Measurements from ENCODE around the gene TACC2. TPM values are rescaled to one million over a fixed set of nuclear protein-coding genes. Genes with fewer than 3 reads are reported as not detected.

Gene TACC2
- total and polyA plus RNA-seq, 8 donors, result 17.9 to 43.6 (median 23.6) TPM

GRCh38 chr10:122078965-122079795 is 90.2 kb downstream of the TACC2 start:
- no peak for TF ChIP-seq CTCF (IDR thresholded peaks at IDR 0.05)
- intact Hi-C loops (cut with DNase I), result no loop called here
- H3K27ac ChIP-seq, result no peak overlapping the region
- no peaks in the 10 kb centered on the region for H3K36me3 ChIP-seq
- no peaks in the 10 kb centered on the region for H3K9me3 ChIP-seq
- no peaks in the 10 kb centered on the region for H3K4me1 ChIP-seq
- ATAC-seq (no peak), FAIRE-seq (no peak), DNase-seq (no peak)
- no peak overlapping the region for H3K4me3 ChIP-seq
- no peaks in the 10 kb centered on the region for H3K27me3 ChIP-seq
- 77% methylated on average over 13 of the region's 13 CpGs for WGBS, 2 donors

- WGBS, 2 donors, result 88 to 89% methylated on average over 21 of the region's 21 CpGs
- Histone ChIP-seq H3K27me3 (no peaks in the 10 kb centered on the region), H3K4me1 (no peaks in the 10 kb centered on the region), H3K36me3 (no peaks in the 10 kb centered on the region), H3K9me3 (no peaks in the 10 kb centered on the region), H3K4me3 (no peak overlapping the region), H3K27ac (no peak overlapping the region)
- TF ChIP-seq CTCF (IDR thresholded peaks at IDR 0.05), result no peak
- no peak for FAIRE-seq
- intact Hi-C loops (cut with DNase I), result no loop called here
- DNase-seq, result no peak
- ATAC-seq, result no peak
Observed at GRCh38 chr10:122082616-122083477, 93.9 kb downstream of the TACC2 start.

- no peak for TF ChIP-seq CTCF (IDR thresholded peaks at IDR 0.05)
- H3K9me3 ChIP-seq, result no peaks in the 10 kb centered on the region
- H3K36me3 ChIP-seq, result no peaks in the 10 kb centered on the region
- H3K4me1 ChIP-seq, result no peaks in the 10 kb centered on the region
- no peak for ATAC-seq
- H3K4me3 ChIP-seq, result no peak overlapping the region
- no peak for DNase-seq
- H3K27ac ChIP-seq, result no peak overlapping the region
- H3K27me3 ChIP-seq, result no peaks in the 10 kb centered on the region
- intact Hi-C loops (cut with DNase I), result no loop called here
- FAIRE-seq, result no peak
- 88 to 90% methylated on average over 9 of the region's 9 CpGs for WGBS, 2 donors
Observed at GRCh38 chr10:122083478-122084025, 94.6 kb downstream of the TACC2 start.

- H3K9me3 ChIP-seq, result no peaks in the 10 kb centered on the region
- TF ChIP-seq CTCF (IDR thresholded peaks at IDR 0.05), result no peak
- intact Hi-C loops (cut with DNase I), result no loop called here
- DNase-seq, result no peak
- H3K4me1 ChIP-seq, result no peaks in the 10 kb centered on the region
- H3K27me3 ChIP-seq, result no peaks in the 10 kb centered on the region
- WGBS, 2 donors, result 88 to 89% methylated on average over 15 of the region's 15 CpGs
- no peak overlapping the region for H3K4me3 ChIP-seq
- H3K27ac ChIP-seq, result no peak overlapping the region
- no peak for FAIRE-seq
- no peak for ATAC-seq
- peaks cover 0 to 6% (median 0%) of the 10 kb centered on the region in 3 donors for H3K36me3 ChIP-seq
Observed at GRCh38 chr10:122084286-122085041, 95.5 kb downstream of the TACC2 start.

All from pancreas (tissue), 10 donors.